ENCODE measurements around the gene SF3B1.
"Not testable (repeated sequence)": the region's sequence is repeated elsewhere in the genome, so short reads cannot be mapped to it uniquely, and the experiment has no call there.

The SF3B1 gene

DNA sequence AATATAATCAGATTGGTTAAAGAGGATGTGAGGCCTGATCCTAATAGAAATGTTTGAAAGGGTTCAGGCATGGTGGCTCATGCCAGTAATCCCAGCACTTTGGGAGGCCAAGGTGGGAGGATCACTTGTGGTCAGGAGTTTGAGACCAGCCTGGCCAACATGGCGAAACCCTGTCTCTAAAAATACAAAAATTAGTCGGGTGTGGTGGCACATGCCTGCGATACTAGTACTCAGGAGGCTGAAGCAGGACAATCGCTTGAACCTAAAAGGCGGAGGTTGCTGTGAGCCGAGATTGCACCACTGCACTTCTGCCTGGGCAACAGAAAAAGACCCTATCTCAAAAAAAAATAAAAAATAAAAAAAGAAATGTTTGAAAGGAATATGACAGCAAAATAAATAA is 2.3 kb downstream of the SF3B1 start:
- DNase-seq, result not testable (repeated sequence)

DNA sequence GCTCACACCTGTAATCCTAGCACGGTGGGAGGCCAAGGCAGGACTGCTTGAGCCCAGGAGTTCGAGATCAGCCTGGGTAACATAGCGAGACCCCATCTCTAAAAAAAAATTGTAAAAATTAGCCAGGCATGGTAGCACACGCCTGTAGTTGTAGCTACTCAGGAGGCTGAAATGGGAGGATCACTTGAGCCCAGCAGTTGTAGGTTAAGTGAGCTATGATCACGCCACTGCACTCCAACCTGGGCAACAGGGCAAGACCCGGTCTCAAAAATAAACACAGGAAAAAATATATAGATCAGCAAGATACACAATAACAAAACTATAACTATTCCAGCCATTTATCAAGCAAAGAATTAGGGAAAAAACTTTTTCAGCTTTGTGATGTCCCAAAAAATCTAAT is 3.0 kb downstream of the SF3B1 start:
- no peak for DNase-seq

DNA sequence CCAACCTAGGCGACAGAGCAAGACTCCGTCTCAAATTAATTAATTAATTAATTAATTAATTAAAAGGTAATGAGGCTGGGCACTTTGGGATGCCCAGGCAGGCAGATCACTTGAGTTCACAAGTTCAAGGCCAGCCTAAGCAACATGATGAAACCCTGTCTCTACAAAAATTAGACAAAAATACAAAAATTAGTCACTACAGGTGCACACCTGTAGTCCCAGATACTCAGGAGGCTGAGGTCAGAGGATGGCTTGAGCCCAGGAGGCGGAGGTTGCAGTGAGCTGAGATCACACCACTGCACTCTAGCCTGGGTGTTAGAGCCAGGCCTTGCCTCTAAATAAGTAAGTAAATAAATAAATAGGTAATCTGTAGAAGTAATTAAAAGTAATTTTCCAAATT is 6.8 kb downstream of the SF3B1 start:
- DNase-seq, result no peak

DNA sequence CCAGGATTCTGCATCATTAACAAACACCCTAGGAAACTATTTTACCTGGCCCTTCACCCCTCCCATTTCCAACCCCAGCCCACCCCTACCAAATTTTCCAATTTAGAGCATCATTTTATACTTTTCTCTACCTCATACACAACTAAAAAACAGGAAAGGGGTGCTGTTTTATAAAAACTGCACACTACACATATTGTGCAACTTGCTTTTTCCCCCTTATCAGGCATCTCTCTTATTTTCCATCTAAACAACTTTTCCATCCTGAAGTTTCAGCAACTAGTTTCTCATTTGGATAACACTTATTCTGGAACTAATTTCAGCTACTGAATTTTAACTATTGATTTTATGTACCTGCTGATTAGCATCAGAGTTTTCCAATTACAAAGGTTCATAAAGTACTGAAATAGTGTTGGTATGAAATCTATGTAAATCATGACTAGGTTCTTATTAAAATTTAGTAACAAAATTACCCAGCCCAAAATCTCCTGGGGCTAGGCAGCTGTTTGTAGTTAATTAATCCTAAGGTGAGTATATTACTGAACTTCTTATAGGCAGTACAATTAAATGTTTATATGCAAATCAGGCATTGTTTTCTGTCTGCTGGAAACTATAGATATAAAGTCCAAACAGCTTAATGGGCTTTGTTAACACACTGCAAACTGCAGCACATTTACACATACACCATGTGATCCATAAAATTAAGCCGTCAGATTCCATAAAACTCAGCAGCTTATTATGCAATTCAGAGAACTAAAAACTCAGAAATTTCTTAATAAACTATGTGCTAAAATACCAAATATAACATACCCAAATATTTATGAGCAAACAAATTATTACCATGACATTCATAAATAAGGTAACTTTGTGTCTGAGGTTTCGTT is 7.9 kb downstream of the SF3B1 start:
- DNase-seq, result peak; percentile 6

DNA sequence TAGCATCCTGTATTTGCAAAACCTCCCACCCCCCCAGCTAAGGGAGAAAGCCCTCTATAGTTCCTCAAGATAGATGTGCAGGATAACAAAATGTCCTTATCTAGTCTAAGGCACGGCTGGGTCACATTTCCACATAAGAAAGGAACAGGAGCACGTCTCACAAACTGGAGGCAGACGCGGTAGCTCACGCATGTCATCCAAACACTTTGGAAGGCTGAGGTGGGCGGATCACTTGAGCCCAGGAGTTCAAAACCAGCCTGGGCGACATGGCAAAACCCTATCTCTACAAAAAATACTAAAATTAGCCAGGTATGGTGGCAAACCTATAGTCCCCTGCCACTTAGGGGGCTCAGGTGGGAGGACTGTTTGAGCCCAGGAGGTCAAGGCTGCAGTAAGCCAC is 9.3 kb downstream of the SF3B1 start:
- DNase-seq, result no peak

DNA sequence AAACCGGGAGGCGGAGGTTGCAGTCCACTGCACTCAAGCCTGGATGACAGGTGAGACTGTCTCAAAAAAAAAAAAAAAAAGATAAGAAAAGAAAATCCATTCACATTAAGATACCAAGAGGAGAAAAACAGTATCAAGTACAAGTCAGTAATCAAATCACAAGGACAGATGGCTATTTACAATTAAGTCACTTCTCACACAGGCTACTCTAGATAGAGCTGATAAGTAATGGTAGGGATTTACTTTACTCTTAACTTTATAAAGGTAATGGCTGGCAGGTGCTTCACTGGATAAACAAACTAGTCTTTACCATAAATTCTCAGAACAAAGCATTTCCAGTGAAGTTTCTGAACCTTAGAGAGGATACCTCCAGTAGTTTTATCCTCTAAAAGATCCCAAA is 11.5 kb downstream of the SF3B1 start:
- no peak for DNase-seq

DNA sequence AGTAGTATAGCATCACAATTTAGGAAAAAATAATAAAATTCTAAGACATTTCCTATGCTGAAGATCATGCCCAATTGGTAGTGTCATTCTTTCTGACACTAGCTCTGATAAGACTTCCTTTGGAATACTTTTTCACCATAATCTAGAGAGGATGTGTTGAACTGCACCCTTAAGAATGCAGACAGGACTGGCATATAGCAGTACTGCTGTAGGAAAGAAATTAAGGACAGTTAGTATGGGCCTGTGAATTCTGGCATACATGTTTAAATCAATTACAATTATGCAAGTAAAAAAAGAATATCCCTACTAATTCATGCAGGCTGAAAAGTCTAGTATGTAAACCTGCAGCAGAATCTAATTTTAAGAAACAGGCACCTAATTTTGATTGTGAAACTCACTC is 15.4 kb downstream of the SF3B1 start:
- DNase-seq, result no peak

DNA sequence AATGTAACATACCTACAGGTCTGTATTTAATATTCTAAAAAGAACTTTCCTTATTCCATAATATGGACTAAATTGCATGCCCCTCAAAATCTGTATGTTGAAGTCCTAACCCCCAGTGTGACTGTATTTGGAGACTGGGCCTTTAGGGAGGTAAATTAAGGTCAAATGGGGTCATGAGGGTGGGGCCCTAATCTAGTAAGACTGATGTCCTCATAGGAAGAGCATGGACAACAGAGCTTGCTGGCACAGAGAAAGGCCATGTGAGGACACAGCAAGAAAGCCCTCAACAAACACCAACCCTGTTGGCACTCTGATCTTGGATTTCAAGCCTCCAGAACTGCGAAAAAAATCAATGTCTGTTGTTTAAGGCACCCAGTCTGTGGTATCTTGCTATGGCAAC is 18.6 kb downstream of the SF3B1 start:
- no peak for DNase-seq

DNA sequence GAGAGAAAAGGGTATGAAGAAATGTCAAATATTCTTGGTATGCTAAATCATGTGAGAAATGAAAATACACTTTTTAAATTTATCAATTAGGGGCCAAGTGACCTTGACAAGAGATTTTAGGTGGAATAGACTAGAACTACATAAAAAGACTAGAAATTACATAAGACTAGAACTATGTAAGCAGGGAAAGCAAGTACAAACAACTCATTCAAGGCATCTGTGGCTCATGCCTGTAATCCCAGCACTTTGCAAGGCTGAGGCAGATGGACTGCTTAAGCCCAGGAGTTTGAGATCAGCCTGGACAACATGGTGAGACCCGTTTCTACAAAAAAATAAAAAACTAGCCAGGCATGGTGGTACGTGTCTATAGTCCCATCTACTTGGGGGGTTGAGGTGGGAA is 20.3 kb downstream of the SF3B1 start:
- DNase-seq, result no peak

DNA sequence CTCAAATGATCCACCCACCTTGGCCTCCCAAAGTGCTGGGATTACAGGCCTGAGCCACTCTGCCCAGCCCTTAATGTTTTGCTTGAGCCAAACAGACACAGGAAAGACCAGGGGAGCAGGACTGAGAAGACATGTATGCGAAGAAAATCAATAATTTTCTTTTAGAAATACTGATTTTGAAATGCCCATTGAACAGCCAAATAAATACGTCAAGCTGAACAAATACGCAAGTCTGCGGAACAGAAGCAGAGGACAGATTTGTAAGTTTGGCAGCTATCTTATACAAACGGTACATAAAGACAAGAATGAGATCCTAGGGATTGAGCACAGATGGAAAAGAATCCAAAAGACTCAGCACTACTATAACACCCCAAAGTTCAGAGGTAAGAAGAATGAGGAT is 20.8 kb downstream of the SF3B1 start:
- no peak for DNase-seq

DNA sequence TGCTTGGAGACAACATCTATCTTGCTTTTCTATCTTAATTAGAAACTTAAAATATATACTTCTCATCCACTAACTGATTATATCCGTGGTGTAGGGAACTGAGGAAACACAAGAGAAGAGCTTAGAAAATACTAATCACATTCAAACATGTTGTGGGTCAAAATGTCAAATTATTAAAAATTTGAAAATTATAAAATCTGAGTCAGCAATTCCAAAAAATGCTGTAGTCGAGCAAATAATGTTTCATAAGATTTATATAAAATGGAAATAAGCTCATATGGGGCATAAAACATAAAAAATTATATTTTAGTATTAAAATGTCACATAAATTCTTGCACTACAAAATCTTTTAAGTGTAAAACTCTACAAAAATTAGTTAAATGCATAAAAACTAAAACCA is 29.2 kb downstream of the SF3B1 start:
- DNase-seq, result no peak

DNA sequence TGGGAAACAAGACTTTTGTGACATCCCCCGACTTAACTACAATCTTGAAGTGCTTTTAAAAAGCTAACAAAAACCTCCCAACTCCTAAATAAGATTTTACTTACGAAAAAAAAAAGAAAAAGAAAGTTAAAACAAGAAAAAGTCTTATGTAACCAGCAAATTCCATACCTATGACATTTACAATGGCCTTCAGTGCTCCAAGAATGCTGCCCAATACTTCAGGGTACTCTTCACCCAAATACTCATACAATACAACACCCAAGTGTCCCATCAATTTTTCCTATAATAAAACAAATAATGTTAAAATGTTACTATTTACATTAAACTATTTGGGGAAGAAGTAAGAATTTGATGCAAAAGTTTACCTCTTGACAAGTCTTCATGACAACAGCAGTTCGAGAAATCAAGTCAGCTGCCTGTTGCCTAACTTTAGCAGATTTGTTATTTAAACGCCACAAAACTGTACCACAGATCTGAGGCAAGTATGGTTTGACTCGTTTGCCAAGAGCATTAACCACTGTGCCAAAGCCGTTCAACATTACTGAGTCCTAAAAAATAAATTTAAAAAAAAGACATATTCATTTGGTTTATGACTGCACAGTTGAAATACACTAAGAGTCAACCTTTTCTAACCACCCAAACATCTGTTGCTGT is 34.8 kb downstream of the SF3B1 start:
- DNase-seq, result no peak

DNA sequence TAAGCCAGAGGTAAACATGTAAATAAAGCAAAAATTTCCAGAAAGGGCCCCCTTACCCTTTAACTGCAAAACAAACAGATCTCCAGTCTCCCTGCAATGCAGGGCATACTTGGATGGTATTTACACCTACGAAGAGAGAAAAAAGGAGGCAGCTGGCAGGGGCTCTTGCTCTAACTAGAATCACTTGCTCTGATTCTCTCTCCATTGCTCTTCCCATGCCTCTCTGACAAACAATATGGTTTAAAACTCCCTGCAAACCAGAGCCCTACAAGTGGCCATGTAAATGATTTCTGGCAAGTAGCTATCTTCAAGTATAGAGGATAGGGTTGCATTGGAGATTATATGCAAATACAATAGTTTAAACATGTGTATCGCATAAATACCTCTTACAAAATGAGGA is 35.9 kb downstream of the SF3B1 start:
- no peak for DNase-seq

DNA sequence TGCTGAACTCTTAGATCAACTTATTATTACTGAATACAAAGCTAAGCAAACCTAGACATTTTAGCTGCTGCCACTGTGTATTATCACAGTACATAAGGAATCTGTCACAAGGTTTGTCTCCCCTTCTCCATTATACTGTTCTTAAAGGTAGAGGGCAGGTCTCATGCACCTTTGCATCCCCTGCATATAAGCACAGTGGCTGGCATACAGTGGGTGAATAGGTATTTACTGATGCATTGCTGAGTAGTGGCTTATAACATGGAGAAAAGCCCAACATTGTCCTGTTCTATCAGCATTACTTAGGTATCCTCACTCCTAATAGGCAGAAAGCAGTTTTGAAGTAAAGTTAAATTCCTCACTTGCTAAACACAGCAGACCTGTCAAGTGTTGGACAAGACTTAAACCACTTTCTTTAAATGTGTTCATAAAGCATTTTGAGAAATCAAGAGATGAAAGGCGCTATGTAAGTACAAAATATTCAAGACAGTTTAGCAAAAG is 43.6 kb downstream of the SF3B1 start:
- no peak for DNase-seq

DNA sequence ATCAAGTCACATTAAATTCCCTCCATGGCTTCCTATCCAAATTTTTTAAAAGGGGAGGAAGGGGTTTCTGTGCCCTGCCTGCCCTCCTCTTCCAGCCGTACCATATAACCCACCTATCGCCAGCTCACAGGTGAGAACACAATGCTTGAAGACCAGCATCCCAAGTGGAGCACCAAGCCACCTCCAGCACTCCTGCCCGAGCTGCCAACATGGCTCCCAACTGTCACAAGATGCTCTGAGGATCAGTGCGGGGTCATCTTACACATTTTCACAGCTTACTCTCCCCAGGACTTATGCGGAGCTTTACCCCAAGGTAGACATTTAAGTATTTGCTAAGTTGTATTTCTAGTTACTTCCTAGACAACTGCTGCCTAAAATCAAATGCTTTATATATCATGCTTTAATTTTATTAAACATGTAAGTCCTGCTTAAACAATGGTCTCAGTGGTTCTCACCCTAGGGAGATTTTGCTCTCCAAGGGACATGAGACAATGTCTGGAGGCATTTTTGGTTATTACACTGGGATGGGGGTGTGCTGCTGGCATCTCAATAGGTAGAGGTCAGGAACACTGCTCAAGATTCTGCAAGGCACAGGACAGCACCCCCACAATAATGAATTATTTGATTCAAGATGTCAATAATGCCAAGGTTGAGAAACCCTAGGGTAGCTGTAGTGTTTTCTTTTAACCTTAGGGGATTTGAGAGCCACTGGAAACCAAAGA is 45.8 kb downstream of the SF3B1 start:
- DNase-seq, result no peak

DNA sequence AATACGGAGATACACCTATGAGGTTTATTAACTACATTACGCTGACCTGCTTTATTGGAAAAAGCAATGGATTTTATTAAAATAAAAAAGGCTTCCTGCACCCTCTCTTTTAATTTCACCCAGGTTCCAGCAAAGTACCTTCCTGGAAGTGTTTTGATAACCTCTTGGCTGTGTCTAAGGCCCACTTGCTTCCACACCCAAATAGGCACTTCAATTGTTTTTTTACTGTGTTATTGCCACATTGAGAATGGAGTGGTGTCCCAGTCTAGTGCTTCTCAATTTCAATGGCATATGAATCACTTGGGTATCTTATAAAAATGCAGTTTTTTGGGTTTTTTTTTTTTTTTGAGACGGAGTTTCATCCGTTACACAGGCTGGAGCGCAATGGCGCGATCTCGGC is 47.6 kb downstream of the SF3B1 start:
- no peak for DNase-seq

DNA sequence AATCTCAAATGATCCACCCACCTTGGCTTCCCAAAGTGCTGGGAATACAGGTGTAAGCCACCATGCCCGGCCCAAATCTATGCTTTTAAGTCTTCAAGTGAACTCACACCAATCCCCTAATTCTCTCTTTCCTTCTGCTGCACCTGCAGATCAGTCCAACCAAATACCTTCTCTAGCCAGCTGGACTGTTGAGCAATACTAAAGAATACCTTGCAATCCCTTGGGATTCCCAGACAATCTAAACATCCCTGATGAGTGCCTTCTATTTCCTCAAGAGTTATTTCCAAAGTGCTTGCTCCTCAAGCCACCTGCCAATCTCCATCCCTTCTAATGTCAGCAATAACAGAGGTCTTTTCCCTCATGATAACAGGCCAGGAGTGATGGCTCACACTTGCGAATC is 48.6 kb downstream of the SF3B1 start:
- DNase-seq, result no peak

DNA sequence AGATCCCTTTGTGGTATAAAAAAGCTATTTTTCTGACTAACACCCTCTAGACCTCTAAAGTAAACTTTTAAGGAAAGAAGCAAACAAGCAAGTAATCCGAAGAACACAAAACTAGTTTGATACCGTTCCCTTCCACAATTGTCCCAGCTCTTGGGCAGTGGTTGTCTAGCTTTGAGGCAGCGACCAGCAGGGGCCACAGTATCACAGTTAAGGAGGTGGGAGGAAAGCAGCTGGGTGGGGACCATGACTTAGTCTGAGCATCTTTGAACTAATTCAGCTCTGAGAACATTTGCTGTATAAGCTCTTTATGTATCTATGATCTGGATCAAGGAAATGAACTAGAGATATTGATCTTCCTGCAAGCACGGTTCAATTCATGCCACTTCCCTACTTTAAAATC is 51.0 kb downstream of the SF3B1 start:
- DNase-seq, result no peak

DNA sequence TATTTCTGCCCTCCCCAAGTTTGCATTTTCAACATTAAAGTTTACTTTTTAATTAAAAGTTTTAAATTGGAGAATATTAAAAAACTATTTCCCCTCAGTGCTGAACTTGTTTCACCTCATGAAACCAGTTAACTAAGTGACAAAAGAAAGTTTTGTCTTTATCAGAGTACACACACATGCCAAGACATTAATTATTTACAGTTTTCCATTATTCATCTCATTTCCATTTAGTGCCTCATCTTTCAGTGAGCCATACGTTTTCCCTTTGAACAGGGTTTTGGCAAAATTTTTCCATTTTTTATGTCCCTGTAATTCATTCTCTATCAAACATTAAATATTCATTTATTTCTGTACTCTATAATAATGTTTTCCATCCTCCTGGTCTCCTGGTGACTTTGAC is 53.2 kb downstream of the SF3B1 start:
- no peak for DNase-seq

DNA sequence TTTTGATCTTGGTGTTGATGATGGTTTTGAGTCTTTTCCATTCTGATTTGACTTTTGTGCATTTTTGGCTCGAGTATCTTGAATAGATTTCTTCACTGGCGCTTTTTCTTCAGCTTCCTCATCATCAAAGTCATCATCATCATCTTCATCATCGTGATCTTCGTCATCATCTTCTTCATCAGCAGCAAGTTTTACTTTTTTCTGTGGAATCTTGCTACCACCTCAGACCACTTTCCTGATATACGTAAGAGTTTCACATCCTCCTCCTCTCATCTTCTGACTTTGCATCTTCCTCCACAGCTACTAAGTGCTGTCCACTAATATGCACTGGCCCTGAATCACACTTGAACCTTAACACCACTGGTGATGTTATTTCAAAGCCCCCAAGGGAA is 54.9 kb downstream of the SF3B1 start:
- DNase-seq, result not testable (repeated sequence)

DNA sequence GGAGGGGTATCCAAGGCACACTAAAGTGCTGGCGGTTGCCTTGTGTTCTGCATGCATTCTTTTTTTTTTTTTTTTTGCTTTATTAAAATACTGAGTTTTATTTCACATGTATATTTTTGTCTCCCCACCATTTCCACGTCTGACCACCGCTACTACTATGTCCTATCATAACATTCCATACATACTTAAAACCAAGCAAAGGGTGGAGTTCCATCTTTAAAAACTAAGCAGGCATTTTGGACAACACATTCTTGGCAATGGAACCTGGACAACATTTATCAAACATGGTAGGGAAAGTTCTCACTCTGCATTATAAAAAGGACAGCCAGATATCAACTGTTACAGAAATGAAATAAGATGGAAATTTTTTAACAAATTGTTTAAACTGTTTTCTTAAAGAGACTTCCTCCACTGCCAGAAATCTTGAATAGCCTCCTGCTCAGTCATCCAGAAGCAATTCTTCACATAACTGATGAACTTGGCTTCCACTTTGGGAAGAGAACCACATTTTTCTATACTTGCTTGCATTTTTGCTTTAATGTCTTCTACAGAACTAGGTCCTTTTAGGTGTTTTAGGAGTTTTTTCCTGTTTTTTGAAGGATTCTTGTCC is 55.4 kb downstream of the SF3B1 start:
- not testable (repeated sequence) for DNase-seq

DNA sequence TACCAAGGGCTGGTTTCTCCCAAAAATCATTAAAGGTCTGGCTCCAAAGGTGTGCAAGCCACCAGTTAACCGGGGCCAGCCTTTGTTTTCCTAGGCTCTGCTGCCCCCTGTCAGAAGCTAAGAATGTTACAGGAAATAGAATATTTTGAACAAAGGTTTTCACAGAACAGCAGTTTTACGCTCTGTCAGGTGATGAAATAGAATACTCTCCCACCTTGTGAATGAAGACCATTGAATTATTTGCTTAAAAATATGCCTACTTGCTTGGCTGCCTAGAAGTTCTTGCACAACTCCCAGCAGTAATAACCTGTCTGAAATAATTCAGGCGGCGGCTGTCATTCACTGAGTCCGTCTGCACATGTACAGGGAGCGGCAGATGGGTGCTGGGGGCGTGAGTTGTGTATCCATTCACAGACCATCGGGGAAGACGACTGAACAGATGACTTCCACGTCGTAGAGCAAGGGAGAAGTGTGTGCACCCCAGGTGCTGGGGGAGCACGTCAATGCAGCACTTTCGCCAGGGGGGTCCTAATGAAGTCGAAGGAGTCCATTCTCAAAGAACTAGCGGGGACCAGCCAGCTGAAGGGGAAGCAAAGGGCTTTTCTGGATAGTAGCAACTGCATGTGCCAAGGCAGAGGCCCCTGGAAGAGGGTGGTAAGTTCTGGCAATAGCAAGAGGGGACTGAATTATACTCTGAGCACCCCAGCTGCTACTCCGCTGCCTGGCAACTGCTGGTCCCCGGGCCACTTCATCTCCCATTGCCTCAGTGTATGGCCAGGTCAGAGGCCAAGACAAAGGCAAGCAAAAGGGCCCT is 56.1 kb downstream of the SF3B1 start:
- DNase-seq, result peak; percentile 53
